ENCODE measurements around the gene WDHD1. TPM values are rescaled to one million over a fixed set of nuclear protein-coding genes. Genes with fewer than 3 reads are reported as not detected.
A peak's percentile ranks its signal among the peaks of the same experiment; 100 is the strongest.
"Not testable (repeated sequence)": the region's sequence is repeated elsewhere in the genome, so short reads cannot be mapped to it uniquely, and the experiment has no call there.

The WDHD1 gene
- total RNA-seq, 2 experiments from 2014 or later, result 61.1 to 62.9 TPM

GRCh38 chr14:54897809-54898555 is 128.9 kb downstream of the WDHD1 start:
- H3K4me3 Mint-ChIP-seq; DNase-seq; intact Hi-C loops (cut with micrococcal nuclease); H3K27ac Mint-ChIP-seq; H3K27me3 Mint-ChIP-seq (ENCODE audit: low read depth); H3K9me3 Mint-ChIP-seq: not testable (repeated sequence)
- peaks cover 14% of the 10 kb centered on the region for H3K36me3 Mint-ChIP-seq (ENCODE audit: low read depth)
- CTCF ChIA-PET, result interaction anchor here (1.4 to 3.4 kb wide), 2 partner anchors 9 to 16 kb away, joined by 5 to 17 read pairs; no protein-coding TSS in a partner anchor
- H3K4me1 Mint-ChIP-seq (ENCODE audit: low read depth), result peaks cover 36% of the 10 kb centered on the region

- intact Hi-C loops (cut with micrococcal nuclease), result no loop called here
- H3K9me3 Mint-ChIP-seq, result no peaks in the 10 kb centered on the region
- CTCF ChIA-PET, result no interaction called here
- DNase-seq, result no peak
- peaks cover 12% of the 10 kb centered on the region for H3K36me3 Mint-ChIP-seq (ENCODE audit: low read depth)
- H3K4me1 Mint-ChIP-seq (ENCODE audit: low read depth), result peaks cover 40% of the 10 kb centered on the region
- H3K27ac Mint-ChIP-seq, result no peak overlapping the region
- H3K4me3 Mint-ChIP-seq, result no peak overlapping the region
- no peaks in the 10 kb centered on the region for H3K27me3 Mint-ChIP-seq (ENCODE audit: low read depth)
These were observed 131.2 kb downstream of the WDHD1 start for GRCh38 chr14:54895683-54896082.

- CTCF ChIA-PET, result interaction anchor here (0.6 kb wide), 1 partner anchor 57 kb away, joined by 3 read pairs; no protein-coding TSS in a partner anchor
- no peak overlapping the region for H3K4me3 Mint-ChIP-seq
- no peaks in the 10 kb centered on the region for H3K27me3 Mint-ChIP-seq (ENCODE audit: low read depth)
- intact Hi-C loops (cut with micrococcal nuclease), result no loop called here
- H3K27ac Mint-ChIP-seq, result no peak overlapping the region
- no peaks in the 10 kb centered on the region for H3K9me3 Mint-ChIP-seq
- peaks cover 10% of the 10 kb centered on the region for H3K36me3 Mint-ChIP-seq (ENCODE audit: low read depth)
- DNase-seq, result no peak
- H3K4me1 Mint-ChIP-seq (ENCODE audit: low read depth), result peaks cover 39% of the 10 kb centered on the region
These were observed 131.9 kb downstream of the WDHD1 start for GRCh38 chr14:54894995-54895394.

- DNase-seq, result peak; percentile 63
- intact Hi-C loops (cut with micrococcal nuclease), result loop anchor here (1.0 kb wide), 3 partner anchors 8 to 53 kb away; no protein-coding TSS in a partner anchor
- Mint-ChIP-seq H3K36me3 (ENCODE audit: low read depth) (peaks cover 7% of the 10 kb centered on the region), H3K27ac (no peak overlapping the region), H3K4me3 (no peak overlapping the region), H3K4me1 (ENCODE audit: low read depth) (peaks cover 49% of the 10 kb centered on the region), H3K9me3 (no peaks in the 10 kb centered on the region), H3K27me3 (ENCODE audit: low read depth) (no peaks in the 10 kb centered on the region)
- CTCF ChIA-PET, result interaction anchor here (0.7 to 2.8 kb wide), 5 partner anchors 8 to 329 kb away, joined by 3 to 13 read pairs (median 3); partner anchors contain the start of gene GCH1
These were observed 133.6 kb downstream of the WDHD1 start for GRCh38 chr14:54893151-54893760.

GRCh38 chr14:54891471-54892245 is 135.2 kb downstream of the WDHD1 start:
- Mint-ChIP-seq H3K9me3 (no peaks in the 10 kb centered on the region), H3K4me1 (ENCODE audit: low read depth) (peaks cover 51% of the 10 kb centered on the region)
- CTCF ChIA-PET, result interaction anchor here (0.6 to 2.8 kb wide), 3 partner anchors 10 to 83 kb away, joined by 3 to 13 read pairs (median 3); no protein-coding TSS in a partner anchor

GRCh38 chr14:54890788-54891187 is 136.1 kb downstream of the WDHD1 start:
- CTCF ChIA-PET, result interaction anchor here (0.5 to 0.8 kb wide), 2 partner anchors 9 to 125 kb away, joined by 3 to 5 read pairs; no protein-coding TSS in a partner anchor
- Mint-ChIP-seq H3K27ac (no peak overlapping the region), H3K9me3 (no peaks in the 10 kb centered on the region), H3K4me3 (no peak overlapping the region), H3K4me1 (ENCODE audit: low read depth) (peaks cover 49% of the 10 kb centered on the region), H3K36me3 (ENCODE audit: low read depth) (peaks cover 7% of the 10 kb centered on the region), H3K27me3 (ENCODE audit: low read depth) (no peaks in the 10 kb centered on the region)
- DNase-seq, result no peak
- intact Hi-C loops (cut with micrococcal nuclease), result no loop called here

More at GRCh38 chr14:54891471-54892245, 135.2 kb downstream of the WDHD1 start:
- intact Hi-C loops (cut with micrococcal nuclease), result no loop called here
- Mint-ChIP-seq H3K27ac (no peak overlapping the region), H3K4me3 (no peak overlapping the region), H3K36me3 (ENCODE audit: low read depth) (peaks cover 7% of the 10 kb centered on the region), H3K27me3 (ENCODE audit: low read depth) (no peaks in the 10 kb centered on the region)
- no peak for DNase-seq

GRCh38 chr14:54889919-54890318 is 137.0 kb downstream of the WDHD1 start:
- DNase-seq, result no peak
- H3K4me1 Mint-ChIP-seq (ENCODE audit: low read depth), result peaks cover 45% of the 10 kb centered on the region
- intact Hi-C loops (cut with micrococcal nuclease), result loop anchor here (10.0 kb wide), 1 partner anchor 695 kb away; the partner anchor contains the start of gene KTN1

More at GRCh38 chr14:54889919-54890318, 137.0 kb downstream of the WDHD1 start:
- Mint-ChIP-seq H3K27me3 (ENCODE audit: low read depth) (no peaks in the 10 kb centered on the region), H3K36me3 (ENCODE audit: low read depth) (no peaks in the 10 kb centered on the region), H3K9me3 (no peaks in the 10 kb centered on the region), H3K4me3 (no peak overlapping the region), H3K27ac (no peak overlapping the region)
- CTCF ChIA-PET, result no interaction called here

Other genes starting within 250 kb of the WDHD1 start
- gene GCH1, start 124.3 kb downstream of the WDHD1 start, total RNA-seq, result 10 to 100 TPM; 56.8 to 57.3 TPM
- gene SOCS4, start 137 bp upstream of the WDHD1 start, total RNA-seq, result 10 to 100 TPM; 17.7 to 17.9 TPM
- 10 to 100 TPM; 78.2 to 83.4 TPM for gene MAPK1IP1L, start 24.5 kb upstream of the WDHD1 start, total RNA-seq
- gene LGALS3, start 102.2 kb upstream of the WDHD1 start, total RNA-seq, result 1 to 10 TPM; 1.1 to 1.3 TPM
- gene DLGAP5, start 164.5 kb upstream of the WDHD1 start, total RNA-seq, result 100 to 1,000 TPM; 117 to 120 TPM
- gene FBXO34, start 244.3 kb upstream of the WDHD1 start, total RNA-seq, result 10 to 100 TPM; 17.4 to 17.7 TPM